GM12873 (cell line): ENCODE measurements around the gene BORCS5.

ENCODE experiments used
- TF ChIP-seq, protein P1 (sequence below): IDR thresholded peaks from 2 replicates; pipeline ENCODE4 v1.5.1; 2012; ENCODE audit warnings: low read depth, mild to moderate bottlenecking, moderate library complexity, low read length, control low read depth; ENCODE audit not compliant: insufficient read depth; ENCODE audit errors: missing control alignments

BORCS5 gene

DNA sequence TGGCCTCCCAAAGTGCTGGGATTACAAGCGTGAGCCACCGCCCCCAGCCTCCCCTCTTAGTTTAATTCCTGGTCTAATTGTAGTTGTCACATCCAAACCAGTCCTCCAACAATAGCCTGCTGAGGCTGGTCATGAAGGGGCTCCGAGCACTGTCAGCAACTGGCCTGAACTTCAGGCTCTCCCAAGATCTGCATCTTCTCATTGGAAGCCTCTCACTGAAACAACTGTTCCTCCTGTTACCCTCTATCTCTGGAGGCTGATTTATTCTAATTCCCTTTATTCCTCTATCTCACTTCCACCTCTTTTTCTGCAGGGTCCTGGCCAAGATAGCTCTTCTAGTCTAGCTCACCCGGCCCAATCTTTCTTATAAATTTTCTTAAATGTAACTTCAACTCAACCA is 116.3 kb downstream of the BORCS5 start:
- TF ChIP-seq, protein P1, sequence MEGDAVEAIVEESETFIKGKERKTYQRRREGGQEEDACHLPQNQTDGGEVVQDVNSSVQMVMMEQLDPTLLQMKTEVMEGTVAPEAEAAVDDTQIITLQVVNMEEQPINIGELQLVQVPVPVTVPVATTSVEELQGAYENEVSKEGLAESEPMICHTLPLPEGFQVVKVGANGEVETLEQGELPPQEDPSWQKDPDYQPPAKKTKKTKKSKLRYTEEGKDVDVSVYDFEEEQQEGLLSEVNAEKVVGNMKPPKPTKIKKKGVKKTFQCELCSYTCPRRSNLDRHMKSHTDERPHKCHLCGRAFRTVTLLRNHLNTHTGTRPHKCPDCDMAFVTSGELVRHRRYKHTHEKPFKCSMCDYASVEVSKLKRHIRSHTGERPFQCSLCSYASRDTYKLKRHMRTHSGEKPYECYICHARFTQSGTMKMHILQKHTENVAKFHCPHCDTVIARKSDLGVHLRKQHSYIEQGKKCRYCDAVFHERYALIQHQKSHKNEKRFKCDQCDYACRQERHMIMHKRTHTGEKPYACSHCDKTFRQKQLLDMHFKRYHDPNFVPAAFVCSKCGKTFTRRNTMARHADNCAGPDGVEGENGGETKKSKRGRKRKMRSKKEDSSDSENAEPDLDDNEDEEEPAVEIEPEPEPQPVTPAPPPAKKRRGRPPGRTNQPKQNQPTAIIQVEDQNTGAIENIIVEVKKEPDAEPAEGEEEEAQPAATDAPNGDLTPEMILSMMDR: no peak

DNA sequence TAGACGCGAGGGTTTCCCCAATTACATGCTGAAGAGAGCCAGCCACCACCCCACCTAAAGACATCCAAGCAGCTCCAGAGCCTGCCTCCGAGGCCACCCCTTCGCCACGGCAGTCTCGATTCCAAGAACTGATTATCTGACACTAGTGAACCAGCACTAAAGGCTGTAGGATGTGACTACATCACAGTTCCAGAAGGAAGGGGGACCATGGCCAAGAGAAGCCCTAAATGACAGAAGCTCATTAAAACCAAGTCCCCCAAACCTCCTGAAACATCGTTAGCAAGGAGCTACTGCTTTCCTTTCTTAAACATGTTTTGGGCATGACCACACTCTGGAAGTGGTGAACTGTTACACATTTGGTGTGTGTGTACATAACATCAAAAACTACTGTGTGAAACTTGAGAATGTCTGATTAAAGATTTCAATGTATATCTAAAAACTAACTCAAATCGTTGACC is 117.6 kb downstream of the BORCS5 start:
- TF ChIP-seq, protein P1: no peak

- TF ChIP-seq, protein P1: no peak
Observed at GRCh38 chr12:12474931-12475795, 118.3 kb downstream of the BORCS5 start.

GRCh38 chr12:12476857-12477531 is 120.1 kb downstream of the BORCS5 start:
- TF ChIP-seq, protein P1: no peak

GRCh38 chr12:12477532-12477890 is 120.6 kb downstream of the BORCS5 start:
- TF ChIP-seq, protein P1: no peak

GRCh38 chr12:12480074-12480473 is 123.2 kb downstream of the BORCS5 start:
- TF ChIP-seq, protein P1: no peak

DNA sequence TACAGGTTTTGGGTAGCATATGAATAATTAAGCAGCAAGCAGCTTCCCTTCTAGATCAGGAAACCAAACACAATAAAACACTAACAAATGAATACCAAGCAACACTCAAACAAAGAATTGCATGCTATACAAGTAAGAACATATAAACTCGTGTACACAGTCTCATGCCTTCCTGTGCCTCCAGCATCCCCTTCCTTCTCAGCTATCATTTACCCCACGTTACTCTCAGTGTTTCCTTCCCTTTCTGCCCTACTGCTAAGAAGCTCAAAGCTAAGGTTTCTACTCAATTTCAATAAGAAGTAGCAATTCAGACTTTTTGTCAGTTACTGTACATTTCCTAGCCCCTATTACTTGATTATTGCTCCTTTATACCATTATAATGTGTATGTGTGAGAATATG is 124.8 kb downstream of the BORCS5 start:
- TF ChIP-seq, protein P1: no peak
